Left lobe of liver (tissue), 2 donors: ENCODE measurements around the gene FN3K. TPM values are rescaled to one million over a fixed set of nuclear protein-coding genes. Genes with fewer than 3 reads are reported as not detected.
"Not testable (repeated sequence)": the region's sequence is repeated elsewhere in the genome, so short reads cannot be mapped to it uniquely, and the experiment has no call there.

ENCODE experiments used
- ATAC-seq: fragments of 200-7000 bp; cut with Tn5 transposase; one replicate; pipeline ENCODE4 v1.9.1; 2020; ENCODE audit warnings: mild to moderate bottlenecking, moderate library complexity
- DNase-seq: peaks from one replicate; pipeline ENCODE4 v3.0.0-alpha.2; 2020; ENCODE audit warnings: low spot score
- total RNA-seq: library from RNA; stranded (reverse); gene quantifications from one replicate; pipeline ENCODE4 v1.2.1, GENCODE V29; 2021
- donor health status: DM: no; HTN: no; CAD: no; lungs with moderate emphysema.
- donor health status: DM: no; HTN: yes; CAD: no.

FN3K gene
- total RNA-seq, 1 donor from 2014 or later, result 64.1 TPM

DNA sequence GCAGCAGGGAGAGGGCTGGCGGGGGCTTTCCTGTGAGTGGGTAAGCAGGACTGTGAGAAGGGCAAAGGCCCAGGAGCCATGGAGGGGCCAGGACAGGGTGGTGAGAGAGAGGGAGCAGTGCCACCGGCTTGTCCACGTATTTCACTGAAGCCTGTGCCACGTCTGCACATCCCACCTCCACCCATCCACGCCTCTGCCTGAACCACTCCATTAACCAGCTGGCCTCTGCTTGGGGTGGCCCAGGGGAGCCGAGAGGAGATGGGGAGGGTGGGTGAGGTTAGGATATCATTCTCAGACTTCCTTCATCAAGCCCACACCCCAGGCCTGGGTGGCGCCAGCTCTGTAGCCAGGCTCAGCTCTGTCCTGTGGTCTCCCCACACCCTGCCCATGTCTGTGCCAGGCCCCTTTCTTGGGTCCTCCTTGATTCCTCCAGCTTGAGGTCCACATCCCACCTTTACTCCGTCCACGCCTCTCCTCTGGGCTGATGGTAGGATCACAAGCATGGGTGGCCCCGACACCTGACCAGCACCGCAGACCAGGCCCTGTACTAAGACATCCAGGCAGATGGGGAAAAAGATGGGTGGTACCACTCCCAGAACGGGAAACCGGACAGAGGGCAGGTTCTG is 3.2 kb upstream of the FN3K start:
- ATAC-seq (no peak), DNase-seq (no peak)

DNA sequence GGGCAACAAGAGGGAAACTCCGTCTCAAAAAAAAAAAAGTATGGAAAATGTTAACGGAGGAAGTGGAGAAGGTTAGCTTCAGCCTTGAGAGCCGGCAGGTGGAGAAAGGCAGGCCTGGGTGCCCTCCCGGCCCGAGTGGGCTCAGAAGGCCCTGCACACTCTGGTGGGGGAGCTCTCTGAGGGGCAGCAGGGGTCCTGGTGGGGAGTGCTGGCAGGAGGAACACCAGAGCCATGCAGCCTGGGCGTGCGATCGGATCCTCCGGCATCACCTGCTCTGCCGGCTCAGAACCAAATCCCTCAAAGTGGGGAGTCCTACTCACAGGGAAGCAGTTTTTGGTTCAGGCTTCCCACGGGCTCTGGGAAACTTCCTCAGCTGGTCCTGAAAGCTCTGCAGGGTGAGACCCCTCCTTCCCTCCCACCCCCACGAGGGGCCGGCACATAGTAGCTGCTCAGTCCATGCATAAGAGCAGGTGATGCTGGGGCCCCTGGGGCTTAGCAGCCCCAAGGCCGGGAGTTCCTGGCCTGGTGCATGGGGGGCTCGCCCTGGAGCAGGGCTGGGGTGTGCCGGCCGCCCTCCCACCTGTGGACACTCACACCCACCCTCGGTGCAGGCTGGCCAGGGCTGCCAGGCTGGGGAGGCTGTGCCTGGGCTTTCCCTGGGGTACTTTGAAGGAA is 1.2 kb downstream of the FN3K start:
- ATAC-seq, result no peak
- no peak for DNase-seq

DNA sequence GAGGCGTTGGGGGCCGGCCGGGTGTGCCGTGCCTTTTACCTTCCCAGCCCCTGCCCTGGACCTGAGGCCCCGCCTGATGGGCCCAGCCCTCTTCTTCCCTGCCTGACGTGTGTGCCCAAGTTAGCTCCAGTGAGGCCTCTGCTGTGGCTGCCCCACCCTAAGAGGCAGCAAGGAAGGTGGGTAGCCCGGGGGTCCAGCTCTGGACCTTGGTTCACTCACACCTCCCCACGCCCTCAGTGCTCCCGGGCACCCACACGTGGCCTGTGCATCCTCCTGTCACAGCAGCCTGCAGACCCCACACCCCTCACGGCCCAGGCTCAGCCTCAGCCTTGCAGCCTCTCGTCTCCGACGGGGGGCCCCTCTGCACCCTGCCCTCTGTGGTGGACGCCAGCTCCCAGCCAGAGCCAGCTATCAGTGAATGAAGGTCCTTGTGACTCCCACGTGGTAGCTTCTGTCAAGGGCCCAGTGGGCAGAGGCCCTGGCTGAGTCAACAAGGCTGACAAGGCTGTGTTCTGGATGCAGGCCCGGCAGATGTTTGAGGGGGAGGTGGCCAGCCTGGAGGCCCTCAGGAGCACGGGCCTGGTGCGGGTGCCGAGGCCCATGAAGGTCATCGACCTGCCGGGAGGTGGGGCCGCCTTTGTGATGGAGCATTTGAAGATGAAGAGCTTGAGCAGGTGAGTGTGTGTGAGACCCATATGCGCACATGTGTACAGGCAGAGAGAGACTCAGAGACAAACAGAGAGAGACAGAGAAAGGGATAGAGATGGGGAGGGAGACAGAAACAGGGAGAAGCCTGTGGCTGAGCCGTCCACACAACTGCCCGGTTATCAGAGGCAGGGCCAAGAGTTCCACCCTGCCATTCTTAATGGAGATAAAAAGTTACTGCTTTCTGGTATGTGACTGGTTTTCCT is 2.8 kb downstream of the FN3K start:
- DNase-seq, result peak; percentile 97
- ATAC-seq, result peak; percentile 72

DNA sequence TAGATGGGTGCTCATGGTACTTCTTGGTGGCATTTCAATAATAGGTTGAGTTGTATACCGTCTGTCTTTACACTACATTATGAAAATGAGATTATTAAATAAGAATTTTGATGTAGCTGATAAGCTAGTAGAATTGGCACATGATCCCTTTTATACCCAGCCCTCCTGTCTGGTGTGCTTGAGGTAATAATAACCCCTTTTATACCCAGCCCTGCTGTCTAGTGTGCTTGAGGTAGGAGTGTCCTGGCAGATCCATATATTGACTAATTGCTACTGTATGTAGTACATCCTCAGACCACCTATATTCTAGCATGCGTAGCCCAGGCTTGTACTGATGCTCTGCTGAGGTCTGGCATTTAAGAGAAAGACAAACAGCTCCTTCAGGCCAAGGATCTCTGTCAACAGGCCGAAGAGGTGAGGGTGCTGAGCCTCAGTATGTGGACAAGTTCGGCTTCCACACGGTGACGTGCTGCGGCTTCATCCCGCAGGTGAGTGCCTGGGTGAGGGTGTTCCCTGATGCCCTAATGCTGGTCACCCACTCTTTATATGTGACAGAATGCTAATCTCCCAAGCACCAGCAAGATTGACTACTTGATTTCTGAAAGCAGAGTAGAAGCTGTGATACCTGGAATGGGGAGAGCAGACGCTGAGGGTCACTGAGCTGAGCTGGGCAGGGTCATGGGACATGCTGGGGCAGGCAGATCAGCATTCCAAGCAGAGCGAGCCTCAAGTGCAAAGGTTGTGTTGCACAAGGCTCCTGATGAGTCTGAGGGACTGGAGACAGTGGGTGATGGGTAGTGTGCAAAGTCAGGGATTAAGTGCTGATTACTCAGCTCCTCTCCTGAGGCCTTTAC is 5.7 kb downstream of the FN3K start:
- ATAC-seq, result peak; percentile 74
- DNase-seq, result peak; percentile 94

DNA sequence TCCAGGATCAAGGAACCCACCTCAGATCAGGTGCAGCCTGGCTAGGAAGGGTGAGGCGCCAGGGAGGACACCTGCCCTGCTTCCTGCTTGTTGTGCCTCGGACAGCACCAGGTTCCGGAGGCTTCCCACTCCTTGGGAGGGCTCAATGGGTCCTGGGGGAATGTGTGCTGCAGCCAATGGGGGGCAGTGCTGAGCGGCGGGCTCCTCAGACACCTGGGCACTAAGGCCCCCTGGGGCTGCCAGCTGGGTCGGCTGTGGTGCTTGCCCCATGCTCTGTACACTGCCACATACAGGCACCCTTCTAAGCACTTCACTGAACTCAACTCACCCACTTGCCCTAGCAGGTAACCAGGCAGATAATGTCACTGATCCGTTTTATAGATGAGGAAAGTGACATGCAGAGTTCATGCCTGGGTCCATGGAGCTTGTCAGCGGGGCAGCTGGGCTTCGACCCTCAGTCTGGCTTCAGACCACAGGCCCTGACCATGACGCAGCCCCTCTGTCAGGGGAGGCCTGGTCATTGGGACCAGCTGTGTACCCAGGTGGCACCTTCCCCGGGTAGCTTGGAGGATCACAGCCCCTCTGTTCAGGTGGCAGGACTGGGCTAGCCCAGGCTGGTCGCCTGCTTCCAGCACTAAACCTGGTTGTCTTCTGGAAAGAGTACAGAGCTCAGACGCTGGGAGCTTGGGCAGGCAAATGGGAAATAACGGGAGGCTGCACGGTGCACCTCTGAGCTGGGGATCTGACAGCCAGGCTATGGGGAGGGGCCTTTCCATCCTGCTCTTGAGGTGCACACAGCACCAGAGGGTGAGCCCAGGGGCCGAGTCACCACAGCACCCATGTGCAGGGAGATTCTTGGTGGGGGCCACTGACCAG is 8.2 kb downstream of the FN3K start:
- ATAC-seq (no peak), DNase-seq (no peak)

DNA sequence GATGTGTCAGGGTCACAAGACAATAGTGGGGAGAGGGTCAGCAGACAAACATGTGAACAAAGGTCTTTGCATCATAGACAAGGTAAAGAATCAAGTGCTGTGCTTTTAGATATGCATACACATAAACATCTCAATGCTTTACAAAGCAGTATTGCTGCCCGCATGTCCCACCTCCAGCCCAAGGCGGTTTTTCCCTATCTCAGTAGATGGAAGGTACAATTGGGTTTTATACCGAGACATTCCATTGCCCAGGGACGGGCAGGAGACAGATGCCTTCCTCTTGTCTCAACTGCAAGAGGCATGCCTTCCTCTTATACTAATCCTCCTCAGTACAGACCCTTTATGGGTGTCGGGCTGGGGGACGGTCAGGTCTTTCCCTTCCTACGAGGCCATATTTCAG is 9.3 kb downstream of the FN3K start:
- ATAC-seq, DNase-seq: not testable (repeated sequence)

DNA sequence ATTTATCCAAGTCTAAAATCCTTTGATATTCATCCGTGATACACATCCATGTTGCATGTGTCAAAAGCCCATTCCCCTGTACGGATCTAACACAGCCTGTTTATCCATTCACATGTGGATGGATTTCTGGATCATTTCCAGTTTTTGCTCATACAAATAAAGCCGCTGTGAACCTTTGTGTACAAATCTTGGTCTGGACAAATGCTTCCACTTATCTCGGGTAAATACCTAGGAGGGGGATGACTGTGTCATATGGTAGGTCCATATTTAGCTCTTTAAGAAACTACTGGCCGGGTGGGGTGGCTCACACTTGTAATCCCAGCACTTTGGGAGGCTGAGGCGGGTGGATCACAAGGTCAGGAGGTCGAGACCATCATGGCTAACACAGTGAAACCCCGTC is 10.1 kb downstream of the FN3K start:
- DNase-seq (no peak), ATAC-seq (no peak)

DNA sequence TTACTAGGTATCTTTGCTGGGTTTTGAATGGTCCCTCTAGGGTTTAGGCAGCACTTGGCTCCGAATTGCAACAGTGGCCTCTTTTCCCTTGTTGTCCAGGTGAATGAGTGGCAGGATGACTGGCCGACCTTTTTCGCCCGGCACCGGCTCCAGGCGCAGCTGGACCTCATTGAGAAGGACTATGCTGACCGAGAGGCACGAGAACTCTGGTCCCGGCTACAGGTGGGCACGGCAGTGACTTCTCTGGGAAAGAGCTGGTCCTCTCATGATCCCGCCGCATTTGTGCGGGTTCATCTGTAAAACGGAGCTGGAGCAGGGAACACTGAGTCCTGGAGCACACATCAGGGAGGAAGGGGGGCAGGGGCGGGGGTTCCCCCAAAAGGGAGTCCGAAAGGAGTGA is 13.3 kb downstream of the FN3K start:
- ATAC-seq (no peak), DNase-seq (no peak)

DNA sequence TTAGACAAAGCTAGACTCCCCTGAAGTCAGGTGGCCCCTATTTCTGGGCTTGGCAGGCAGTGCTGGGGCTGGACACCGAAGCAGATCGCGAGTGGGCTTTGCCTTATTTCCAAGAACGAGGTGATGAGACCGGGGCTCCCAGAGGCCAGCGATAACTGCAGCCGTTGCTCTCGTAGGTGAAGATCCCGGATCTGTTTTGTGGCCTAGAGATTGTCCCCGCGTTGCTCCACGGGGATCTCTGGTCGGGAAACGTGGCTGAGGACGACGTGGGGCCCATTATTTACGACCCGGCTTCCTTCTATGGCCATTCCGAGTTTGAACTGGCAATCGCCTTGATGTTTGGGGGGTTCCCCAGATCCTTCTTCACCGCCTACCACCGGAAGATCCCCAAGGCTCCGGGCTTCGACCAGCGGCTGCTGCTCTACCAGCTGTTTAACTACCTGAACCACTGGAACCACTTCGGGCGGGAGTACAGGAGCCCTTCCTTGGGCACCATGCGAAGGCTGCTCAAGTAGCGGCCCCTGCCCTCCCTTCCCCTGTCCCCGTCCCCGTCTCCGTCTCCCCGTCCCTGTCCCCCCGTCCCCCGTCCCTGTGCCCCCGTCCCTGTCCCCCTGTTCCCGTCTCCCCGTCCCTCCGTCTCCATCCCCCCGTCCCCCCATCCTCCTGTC is 15.0 kb downstream of the FN3K start:
- DNase-seq (no peak), ATAC-seq (no peak)

DNA sequence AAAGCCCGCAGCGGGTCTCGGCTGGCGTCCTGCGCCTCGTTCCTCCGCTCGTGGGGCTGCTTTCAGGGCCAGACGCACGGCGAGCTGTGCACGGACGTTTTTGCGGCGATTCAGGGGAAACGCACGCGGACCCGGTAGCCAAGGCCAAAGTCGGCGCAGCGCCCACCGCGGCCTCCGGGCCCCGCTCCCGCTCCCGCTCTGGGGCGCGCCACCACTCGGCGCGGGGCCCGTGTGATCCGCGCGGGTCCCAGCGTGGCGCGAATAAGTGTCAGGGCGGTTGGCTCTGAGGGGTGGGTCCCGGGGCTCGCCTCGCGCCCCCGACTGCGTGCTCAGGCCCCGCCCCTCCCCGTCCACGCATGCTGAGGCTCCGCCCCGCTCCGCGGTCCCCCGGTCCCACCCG is 15.8 kb downstream of the FN3K start:
- DNase-seq (no peak), ATAC-seq (no peak)

DNA sequence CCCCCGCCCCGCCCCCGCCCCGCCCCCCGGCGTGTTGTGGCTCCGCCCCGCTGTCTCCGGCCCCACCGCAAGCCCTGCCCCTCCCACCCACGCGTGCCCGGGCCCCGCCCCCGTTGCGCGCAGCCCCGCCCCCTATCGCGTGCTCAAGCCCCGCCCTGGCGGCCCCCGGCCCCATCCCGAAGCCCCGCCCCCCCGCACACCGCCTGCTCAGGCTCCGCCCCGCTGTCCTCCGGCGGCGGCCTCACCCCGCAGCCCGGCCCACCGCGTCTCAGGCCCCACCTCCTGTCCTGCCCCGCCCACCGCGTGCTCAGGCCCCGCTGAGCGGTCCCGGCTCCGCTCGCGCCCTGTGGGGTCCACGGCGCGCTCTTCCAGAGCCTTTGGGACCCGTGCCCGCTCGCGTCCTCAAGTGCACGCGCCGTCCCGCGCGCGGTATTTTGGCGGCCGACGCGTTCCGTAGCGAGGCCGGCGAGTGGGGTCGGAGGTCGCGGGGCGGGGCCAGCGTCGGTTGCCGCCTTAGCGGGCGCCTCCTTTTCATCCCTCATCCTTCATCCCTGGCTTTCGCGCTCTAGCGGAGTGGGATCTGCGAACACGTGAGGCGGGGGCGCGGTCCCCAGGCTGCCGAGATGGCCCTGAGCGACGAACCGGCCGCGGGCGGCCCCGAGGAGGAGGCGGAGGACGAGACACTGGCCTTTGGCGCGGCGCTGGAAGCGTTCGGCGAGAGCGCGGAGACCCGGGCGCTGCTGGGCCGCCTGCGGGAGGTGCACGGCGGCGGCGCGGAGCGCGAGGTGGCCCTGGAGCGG is 16.4 kb downstream of the FN3K start, which contains the start of gene TBCD:
TSS of gene TBCD (plus strand) at position 495 of the 800 bp plus-strand sequence. CDS start at position 624, 129 bp downstream.
- peak; percentile 87 for ATAC-seq
- peak; percentile 90 for DNase-seq

DNA sequence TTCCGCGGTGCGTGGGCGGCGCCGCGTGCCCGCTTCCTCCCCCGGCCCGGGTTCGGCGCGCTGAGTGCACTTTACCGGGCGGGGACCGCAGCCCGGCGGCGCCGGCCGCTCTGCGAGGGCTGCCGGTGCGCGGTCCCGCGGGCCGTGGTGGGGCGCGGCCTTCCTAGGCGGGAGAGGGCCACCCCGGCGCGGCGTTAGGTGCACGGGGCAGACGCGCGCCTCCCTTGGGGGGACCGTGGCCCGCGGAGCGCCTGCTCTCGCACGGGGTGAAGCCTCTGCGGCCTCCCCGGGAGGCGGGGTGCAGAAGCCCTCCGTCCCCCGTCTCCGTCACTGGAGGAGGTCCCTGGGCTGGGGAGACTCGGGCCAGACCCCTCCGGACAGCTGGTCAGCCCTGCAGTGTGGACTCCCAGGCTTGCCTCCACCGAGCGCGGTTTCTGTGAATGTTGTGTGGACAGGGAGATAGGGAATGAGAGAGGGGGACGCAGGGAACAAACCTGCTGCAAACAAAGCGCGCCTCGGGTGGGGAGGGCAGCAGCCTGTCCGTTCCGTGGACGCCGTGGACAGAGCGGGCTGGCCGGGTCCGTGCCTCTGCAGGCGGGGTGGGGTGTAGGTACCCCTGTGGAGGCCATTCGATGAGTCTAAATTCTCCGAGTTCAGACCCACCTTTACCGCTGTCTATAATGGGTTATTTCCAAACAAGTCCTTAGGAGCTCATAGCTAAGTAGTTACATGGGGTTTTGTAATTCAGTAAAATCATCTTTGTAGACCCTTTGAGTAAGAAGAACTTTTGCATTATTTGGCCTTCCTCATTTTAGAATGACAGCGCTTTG is 17.2 kb downstream of the FN3K start:
- DNase-seq (no peak), ATAC-seq (no peak)

DNA sequence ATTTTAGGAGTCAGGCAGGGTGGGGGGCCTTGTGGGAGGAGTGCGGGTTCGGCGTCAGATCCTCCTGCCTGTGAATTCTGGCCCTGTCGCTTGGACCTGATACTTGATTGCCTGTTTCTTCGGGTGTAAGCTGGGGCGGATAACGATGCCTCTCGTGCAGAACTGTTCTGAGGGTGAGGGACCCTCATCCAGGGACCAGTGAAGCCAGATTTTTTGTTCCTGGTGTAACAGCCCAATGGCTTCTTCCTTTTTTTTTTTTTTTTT is 17.7 kb downstream of the FN3K start:
- no peak for DNase-seq
- no peak for ATAC-seq

DNA sequence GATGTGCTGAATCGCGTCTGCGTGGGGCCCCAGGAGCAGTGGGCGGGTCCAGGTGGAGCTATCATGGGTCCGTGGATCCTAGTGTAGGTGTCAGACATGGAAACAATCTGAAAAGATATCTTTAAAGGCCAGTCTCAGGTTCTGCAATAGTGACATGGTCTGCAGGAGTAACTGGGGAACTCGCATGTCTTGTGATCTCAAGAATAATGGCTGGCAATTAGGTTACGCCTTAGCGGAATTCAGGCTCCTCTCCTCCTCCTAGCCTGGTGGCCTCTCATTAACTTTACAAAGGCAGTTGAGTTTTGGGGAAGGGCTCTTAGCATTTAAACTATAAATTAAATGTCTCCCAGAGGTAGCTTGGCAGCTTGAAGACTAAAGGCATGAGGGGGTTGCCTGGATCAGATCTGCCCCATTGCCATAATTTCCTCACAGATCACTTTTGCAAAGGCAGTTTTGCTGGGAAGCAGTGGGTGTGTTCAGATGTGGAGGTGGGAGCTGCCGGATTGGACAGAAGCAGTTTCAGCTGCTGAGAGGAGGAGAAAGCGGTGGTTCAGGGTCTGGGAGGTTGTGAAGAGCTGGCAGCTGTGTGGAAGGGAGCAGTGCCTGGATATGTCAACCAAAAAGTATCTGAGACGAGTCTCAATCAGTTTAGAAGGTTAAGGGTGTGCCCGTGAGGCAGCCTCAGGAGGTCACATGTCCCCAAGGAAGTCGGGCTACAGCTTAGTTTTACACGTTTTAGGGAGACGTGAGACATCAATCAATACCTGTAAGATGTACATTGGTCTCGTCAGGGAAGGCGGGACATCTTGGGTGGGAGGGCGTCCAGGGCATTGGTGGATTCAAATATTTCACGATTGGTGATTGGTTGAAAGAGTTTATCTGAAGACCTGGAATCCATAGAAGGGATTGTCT is 19.1 kb downstream of the FN3K start:
- DNase-seq, result no peak
- ATAC-seq, result no peak

DNA sequence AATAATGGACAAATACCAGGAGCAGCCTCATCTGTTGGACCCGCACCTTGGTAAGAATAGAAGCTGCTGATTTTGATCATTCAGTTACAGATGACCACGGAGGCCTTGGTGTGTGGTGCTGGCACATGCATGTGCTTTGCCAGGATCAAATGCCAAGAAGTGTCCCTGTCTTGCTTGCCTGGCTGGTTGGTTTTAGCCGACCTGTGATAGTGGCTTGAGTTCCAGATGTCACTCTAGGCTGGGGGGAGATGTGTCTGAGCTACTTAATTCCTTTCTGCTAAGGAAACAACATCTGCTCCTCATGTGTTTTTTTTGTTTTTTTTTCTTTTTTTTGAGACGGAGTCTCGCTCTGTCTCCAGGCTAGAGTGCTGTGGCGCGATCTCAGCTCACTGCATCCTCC is 20.8 kb downstream of the FN3K start:
- ATAC-seq (no peak), DNase-seq (no peak)

DNA sequence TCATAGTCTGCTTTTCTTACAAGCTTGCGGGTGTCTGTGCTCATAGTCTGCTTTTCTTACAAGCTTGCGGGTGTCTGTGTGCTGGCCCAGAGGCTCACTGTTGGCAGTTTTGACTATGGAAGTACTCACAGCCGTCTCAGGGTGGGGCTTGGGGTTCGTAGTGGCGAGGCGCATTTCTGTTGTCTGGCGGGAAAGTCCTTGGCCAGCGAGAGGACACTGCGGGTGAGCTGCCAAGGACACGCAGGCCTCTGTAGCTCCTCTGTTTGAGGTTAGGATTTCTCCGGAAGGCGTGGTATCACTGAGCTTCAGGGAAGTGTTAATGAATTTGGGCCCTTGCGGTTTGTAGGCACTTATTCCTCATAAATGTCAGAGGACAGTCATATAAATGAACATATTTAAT is 30.0 kb downstream of the FN3K start:
- ATAC-seq, result no peak
- DNase-seq, result no peak
